B cell (primary cell): Measurements from ENCODE around the gene TMEM119. TPM values are rescaled to one million over a fixed set of nuclear protein-coding genes. Genes with fewer than 3 reads are reported as not detected.

Experiments used
- ATAC-seq: fragments of 200-7000 bp; cut with Tn5 transposase; one replicate; pipeline ENCODE4 v1.10.0; 2021; ENCODE audit warnings: low read depth, mild to moderate bottlenecking, moderate number of reproducible peaks, moderate library complexity
- CTCF ChIA-PET: fragments of 350-600 bp; sonication (Branson Sonifier 250); formaldehyde crosslinking; loops from one replicate; lab custom pipeline; 2021; ENCODE audit warnings: antibody characterized with exemption, inconsistent platforms; lab: Charles Lee
- POLR2A ChIA-PET: fragments of 350-600 bp; sonication (Branson Sonifier 250); formaldehyde crosslinking; loops from one replicate; lab custom pipeline; 2021; ENCODE audit warnings: antibody characterized with exemption; lab: Charles Lee
- DNase-seq: peaks from one replicate; pipeline ENCODE4 v3.0.0; 2013
- H2AFZ ChIP-seq: 2 replicates; pipeline ENCODE4 v1.6.1; 2012; ENCODE audit warnings: mild to moderate bottlenecking, low read depth, low read length; ENCODE audit not compliant: insufficient read depth, poor library complexity, severe bottlenecking
- H3K27ac ChIP-seq, 2 donors: 1 replicate in 1 of 2; 2 replicates in 1 of 2; pipeline ENCODE4 v1.5.1; 2012 to 2013; ENCODE audit warnings: low read length in 2 of 2, mild to moderate bottlenecking in 2 of 2, moderate library complexity in 1 of 2
- H3K27me3 ChIP-seq, 4 experiments: fragments of 200-600 bp in 1 of 4; sonication (generic) in 1 of 4; replicated peaks in 1 of 4; 1 replicate in 2 of 4; 2 replicates in 2 of 4; pipeline versions ENCODE4 v1.6.1 to v1.7.0; 2013 to 2016; ENCODE audit warnings: low read length in 3 of 4, mild to moderate bottlenecking in 2 of 4, mixed read lengths in 1 of 4, moderate library complexity in 1 of 4; ENCODE audit not compliant: insufficient read depth in 4 of 4, control insufficient read depth in 3 of 4; ENCODE audit errors: control extremely low read depth in 1 of 4
- H3K36me3 ChIP-seq, 2 experiments: replicated peaks in 1 of 2; 1 replicate in 1 of 2; 2 replicates in 1 of 2; pipeline versions ENCODE4 v1.6.1 to v1.7.1; 2013; ENCODE audit warnings: low read length in 1 of 2; ENCODE audit not compliant: insufficient read depth in 2 of 2, control insufficient read depth in 1 of 2; ENCODE audit errors: control extremely low read depth in 1 of 2, extremely low read depth in 1 of 2
- H3K4me1 ChIP-seq, 2 donors: fragments of 200-600 bp in 1 of 2; sonication (generic) in 1 of 2; 1 replicate in 1 of 2; 2 replicates in 1 of 2; pipeline versions ENCODE4 v1.5.1 to v1.6.1; 2013 to 2017; ENCODE audit warnings: low read length in 2 of 2; ENCODE audit not compliant: control insufficient read depth in 2 of 2, insufficient read depth in 2 of 2
- H3K4me2 ChIP-seq: replicated peaks from 2 replicates; pipeline ENCODE3; 2012; ENCODE audit warnings: mild to moderate bottlenecking, low read depth, low read length; ENCODE audit not compliant: poor library complexity, severe bottlenecking
- H3K4me3 ChIP-seq, 5 experiments: fragments of 200-600 bp in 1 of 5; sonication (generic) in 1 of 5; 1 replicate in 3 of 5; 2 replicates in 2 of 5; pipeline versions ENCODE4 v1.5.1 to v1.7.0; 2011 to 2016; ENCODE audit warnings: low read length in 4 of 5, mild to moderate bottlenecking in 4 of 5, low read depth in 2 of 5, control low read depth in 1 of 5, moderate library complexity in 1 of 5; ENCODE audit not compliant: insufficient read depth in 1 of 5; ENCODE audit errors: control extremely low read depth in 1 of 5, extremely low read depth in 1 of 5
- H3K79me2 ChIP-seq: fragments of 200-600 bp; sonication (generic); one replicate; pipeline ENCODE4 v1.6.0; 2016; ENCODE audit warnings: low read length; ENCODE audit not compliant: control insufficient read depth, insufficient read depth
- H3K9ac ChIP-seq: fragments of 200-600 bp; sonication (generic); 2 replicates; pipeline ENCODE4 v1.6.1; 2017; ENCODE audit warnings: mild to moderate bottlenecking, low read length, moderate library complexity
- H3K9me3 ChIP-seq, 3 donors: one replicate each; pipeline versions ENCODE4 v1.6.1 to v1.7.1; 2013; ENCODE audit warnings: low read length in 2 of 3; ENCODE audit not compliant: control insufficient read depth in 2 of 3, insufficient read depth in 1 of 3; ENCODE audit errors: control extremely low read depth in 1 of 3
- H4K20me1 ChIP-seq: 2 replicates; pipeline ENCODE4 v1.6.0; 2012; ENCODE audit warnings: mild to moderate bottlenecking, low read length; ENCODE audit not compliant: insufficient read depth, control insufficient read depth, poor library complexity, severe bottlenecking
- H3K27ac Mint-ChIP-seq: one replicate; pipeline ENCODE4 v1.8.0; 2021; ENCODE audit warnings: mixed read lengths
- H3K27me3 Mint-ChIP-seq: one replicate; pipeline ENCODE4 v1.8.0; 2021; ENCODE audit warnings: mixed read lengths
- H3K4me1 Mint-ChIP-seq: one replicate; pipeline ENCODE4 v1.8.0; 2021; ENCODE audit warnings: mixed read lengths
- H3K4me3 Mint-ChIP-seq: one replicate; pipeline ENCODE4 v1.8.0; 2021; ENCODE audit warnings: mixed read lengths
- H3K9me3 Mint-ChIP-seq: one replicate; pipeline ENCODE4 v1.8.0; 2022; ENCODE audit warnings: mixed read lengths; ENCODE audit not compliant: insufficient read depth
- CTCF ChIP-seq: fragments of 200-600 bp; IDR thresholded peaks from one replicate; pipeline ENCODE4 v1.8.0; 2022; ENCODE audit warnings: antibody characterized with exemption, mild to moderate bottlenecking
- EZH2 ChIP-seq: IDR thresholded peaks from 2 replicates; pipeline ENCODE4 v1.6.1; 2012; ENCODE audit warnings: borderline replicate concordance, low read depth, mild to moderate bottlenecking, moderate library complexity, low read length; ENCODE audit not compliant: insufficient read depth, poor library complexity, severe bottlenecking
- WGBS: methylation state at CpG from one replicate; pipeline ENCODE4 v1.1.5; 2013; ENCODE audit warnings: missing lambda C conversion rate; ENCODE audit not compliant: insufficient coverage; 5-methylcytosine and 5-hydroxymethylcytosine counted together
- intact Hi-C: fragments of 100-400 bp; cut with micrococcal nuclease; formaldehyde crosslinking; loops from one replicate; pipeline ENCODE4 v1.10.0; 2022
- polyA plus RNA-seq: library from polyadenylated mRNA; depleted of rRNA; stranded (reverse); fragments of >200 nt; gene quantifications from 2 replicates; pipeline ENCODE4 v1.2.3, GENCODE V29; 2012
- total RNA-seq, 2 donors: library from RNA; stranded (reverse); fragments of 120-200 nt in 1 of 2; gene quantifications; 1 replicate in 1 of 2; 2 replicates in 1 of 2; pipeline versions ENCODE4 v1.2.3 to v1.2.4, GENCODE V29; 2013 to 2022

Gene TMEM119
- total and polyA plus RNA-seq, 2 donors (not counting 1 experiment from before 2014, with no cell fraction given) = 0.25 TPM; not detected in 1

DNA sequence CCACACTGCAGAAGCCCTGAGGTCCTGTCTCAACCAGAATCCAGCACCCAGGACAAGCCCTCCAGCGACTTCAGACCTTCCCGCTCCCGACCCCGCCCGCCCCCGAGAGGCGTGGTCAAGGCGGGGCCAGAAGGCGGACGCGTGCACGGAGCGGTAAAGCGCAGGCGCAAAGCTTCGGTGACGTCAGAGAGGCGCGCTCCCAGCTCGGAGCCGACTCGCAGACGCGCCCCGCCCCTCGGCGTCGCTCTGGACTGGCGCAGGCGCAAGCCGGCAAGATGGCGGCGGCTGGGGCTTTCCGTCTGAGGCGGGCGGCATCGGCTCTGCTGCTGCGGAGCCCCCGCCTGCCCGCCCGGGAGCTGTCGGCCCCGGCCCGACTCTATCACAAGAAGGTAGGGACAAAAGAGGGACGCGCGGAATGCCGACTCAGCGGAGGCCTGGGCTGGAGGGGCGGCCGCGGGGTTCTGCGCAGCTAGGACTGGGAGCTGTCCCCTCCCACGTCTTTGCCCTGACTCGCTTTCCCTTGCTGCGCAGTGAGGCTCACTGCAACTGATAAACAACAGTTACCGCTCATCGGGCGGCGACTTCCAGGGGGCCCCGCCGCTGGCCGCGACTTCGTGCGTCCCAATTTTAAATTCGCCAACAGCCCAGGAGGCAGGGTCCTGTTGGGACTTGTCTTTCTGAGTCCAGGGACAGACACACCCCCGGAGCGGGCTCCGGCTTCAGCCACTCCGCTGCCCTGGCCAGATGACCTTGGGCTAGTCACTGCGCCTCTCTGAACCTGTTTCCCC, 35.3 kb downstream of the TMEM119 start, which contains the start of gene ISCU:
ISCU (plus strand) TSS at position 249 of the 788 bp plus-strand sequence; CDS start at position 276, 27 bp downstream.
- H3K27ac Mint-ChIP-seq = peak within 1 kb of the TSS; percentile 100
- Histone ChIP-seq H3K9ac (peak within 1 kb of the TSS; percentile 89), H3K4me1 (peaks cover 53 to 61% of the 10 kb centered on the region in 2 donors), H3K4me2 (peak within 1 kb of the TSS; percentile 94), H3K9me3 (no peaks in the 10 kb centered on the region), H3K36me3 (peaks cover 20 to 42% of the 10 kb centered on the region in 2 experiments), H3K79me2 (peaks cover 58% of the 10 kb centered on the region), H3K27me3 (no peaks in the 10 kb centered on the region), H3K4me3 (peak within 1 kb of the TSS; percentile 84 to 99 (median 98)), H4K20me1 (peaks cover 31% of the 10 kb centered on the region), H3K27ac (peak within 1 kb of the TSS; percentile 94 to 97), H2AFZ (peak within 1 kb of the TSS; percentile 95)
- no peaks in the 10 kb centered on the region for H3K9me3 Mint-ChIP-seq
- ATAC-seq (peak; percentile 73), DNase-seq (peak; percentile 99)
- intact Hi-C loops = loop anchor here (1.0 to 5.0 kb wide), 10 partner anchors 56 to 1150 kb away; partner anchors contain the start of genes ALKBH2, FAM222A, PWP1 and SSH1
- no peaks in the 10 kb centered on the region for H3K27me3 Mint-ChIP-seq
- WGBS = under 1% methylated on average over 72 of the region's 72 CpGs
- no peak for TF ChIP-seq CTCF
- TF ChIP-seq EZH2 = no peak
- CTCF ChIA-PET = interaction anchor here (0.6 to 19.8 kb wide), 14 partner anchors 8 to 492 kb away, joined by 3 to 424 read pairs (median 4); partner anchors contain the start of gene SELPLG
- POLR2A ChIA-PET = interaction anchor here (0.7 to 3.2 kb wide), 7 partner anchors 11 to 263 kb away, joined by 3 to 51 read pairs (median 4); partner anchors contain the start of gene SELPLG
- H3K4me3 Mint-ChIP-seq = peak within 1 kb of the TSS; percentile 100
- peaks cover 72% of the 10 kb centered on the region for H3K4me1 Mint-ChIP-seq
